Tibial nerve (tissue), 4 donors: ENCODE results near the gene ZNF823.

Experiments used
- CTCF ChIP-seq, 5 experiments: fragments of 200-600 bp in 3 of 5; fragments of 450-650 bp in 2 of 5; sonication (generic) in 3 of 5; IDR thresholded peaks; one replicate each; pipeline ENCODE4 v1.5.1; 2016 to 2019; ENCODE audit warnings: antibody characterized with exemption in 5 of 5, mild to moderate bottlenecking in 3 of 5, moderate library complexity in 2 of 5
- EP300 ChIP-seq, 2 donors: sonication (generic); formaldehyde crosslinking; IDR thresholded peaks; one replicate each; pipeline ENCODE4 v1.6.1; 2017; ENCODE audit warnings: antibody characterized with exemption in 2 of 2, mild to moderate bottlenecking in 1 of 2

DNA sequence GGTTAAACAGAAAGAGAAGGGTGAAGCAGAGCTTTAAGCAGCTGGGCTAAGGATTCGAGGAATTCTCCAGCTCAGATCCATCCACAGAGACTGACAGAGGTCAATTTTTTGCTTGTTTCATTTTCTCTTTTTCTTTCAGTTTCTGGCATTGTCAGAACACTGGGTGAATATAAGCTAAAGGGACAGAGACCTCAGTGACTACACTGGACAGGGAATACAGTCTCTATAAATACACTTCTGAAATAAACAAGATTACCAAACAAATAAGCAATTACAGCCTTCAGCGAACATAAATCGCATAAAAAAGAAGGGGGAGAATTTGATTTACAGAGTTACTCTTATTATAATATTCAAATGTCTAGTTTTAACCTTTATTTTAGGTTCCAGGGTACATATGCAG lies 24.4 kb upstream of the ZNF823 start:
- TF ChIP-seq CTCF (IDR thresholded peaks at IDR 0.05) (no peak), EP300 (IDR thresholded peaks at IDR 0.05) (no peak)
